ENCODE measurements around the gene SALL4.
"Not testable (repeated sequence)": the region's sequence is repeated elsewhere in the genome, so short reads cannot be mapped to it uniquely, and the experiment has no call there.

SALL4 gene

GRCh38 chr20:51738877-51739447 lies 63.4 kb downstream of the SALL4 start:
- DNase-seq (ENCODE audit: low read depth in 4 of 4, low spot score in 1 of 4), result no peak

GRCh38 chr20:51738261-51738660 lies 64.1 kb downstream of the SALL4 start:
- DNase-seq (ENCODE audit: low read depth in 4 of 4, low spot score in 1 of 4), result not testable (repeated sequence)

- DNase-seq (ENCODE audit: low read depth in 4 of 4, low spot score in 1 of 4), result no peak
Observed at GRCh38 chr20:51736947-51737346, 65.4 kb downstream of the SALL4 start.

GRCh38 chr20:51735728-51736600 lies 66.4 kb downstream of the SALL4 start:
- DNase-seq (ENCODE audit: low read depth in 4 of 4, low spot score in 1 of 4), result no peak

GRCh38 chr20:51734876-51735720 lies 67.2 kb downstream of the SALL4 start:
- no peak for DNase-seq (ENCODE audit: low read depth in 4 of 4, low spot score in 1 of 4)

- DNase-seq (ENCODE audit: low read depth in 4 of 4, low spot score in 1 of 4), result no peak
Observed at GRCh38 chr20:51733070-51733469, 69.3 kb downstream of the SALL4 start.

Data from stimulated activated CD4-positive, alpha-beta T cell treated with anti-CD3 and anti-CD28 coated beads, Interleukin-1b, Interleukin-23, amount 100 ng/mL, for 24 hours (primary cell).